K562 (cell line): Measurements from ENCODE around the gene DLL4. TPM values are rescaled to one million over a fixed set of nuclear protein-coding genes. Genes with fewer than 3 reads are reported as not detected.
A peak's percentile ranks its signal among the peaks of the same experiment; 100 is the strongest.
"Not testable (repeated sequence)": the region's sequence is repeated elsewhere in the genome, so short reads cannot be mapped to it uniquely, and the experiment has no call there.

ENCODE experiments used
- ATAC-seq: fragments of 200-7000 bp; cut with Tn5 transposase; 3 replicates; pipeline ENCODE4 v1.9.1; 2020; ENCODE audit warnings: moderate library complexity
- BruUV-seq: library from RNA; stranded (reverse); fragments of 400-500 nt; replicated peaks from 2 replicates; lab custom pipeline; 2021; lab: Mats Ljungman, UMichigan
- CTCF ChIA-PET: fragments of 300-600 bp; formaldehyde crosslinking; extraction: SDS; loops from one replicate; lab custom pipeline; 2021; ENCODE audit warnings: low intra/inter-chr PET ratio; lab: Yijun Ruan, JAX
- POLR2A ChIA-PET: fragments of 300-600, 350-650 bp; sonication (Branson Sonifier 250); formaldehyde crosslinking; extraction: SDS; loops from one replicate; lab custom pipeline; 2021; ENCODE audit warnings: antibody characterized with exemption, inconsistent platforms; lab: Yijun Ruan, JAX
- DNase-seq, 4 experiments: peaks; one replicate each; pipeline versions ENCODE4 v3.0.0 to v3.0.0-alpha.2; 2011 to 2018; ENCODE audit warnings: low spot score in 3 of 4, mixed read lengths in 3 of 4; ENCODE audit errors: extremely low read depth in 1 of 4
- FAIRE-seq: peaks from 2 replicates; lab custom pipeline; 2011; peaks lifted over from hg19 to GRCh38; lab: Jason Lieb, UNC
- H2AFZ ChIP-seq: 2 replicates; pipeline ENCODE4 v1.6.0; 2011; ENCODE audit warnings: low read depth, low read length, control low read depth, inconsistent platforms
- H3K27ac ChIP-seq: fragments of 200-600 bp; 3 replicates; pipeline ENCODE4 v1.8.0; 2011; ENCODE audit warnings: low read depth, mild to moderate bottlenecking, control low read depth, inconsistent platforms, low read length, moderate library complexity, mixed read lengths; ENCODE audit errors: extremely low read depth
- H3K27me3 ChIP-seq, 2 experiments: fragments of 300-600 bp in 1 of 2; 2 replicates in 1 of 2; 3 replicates in 1 of 2; pipeline versions ENCODE4 v1.6.0 to v1.8.0; 2011; ENCODE audit warnings: inconsistent platforms in 2 of 2, low read length in 2 of 2, mild to moderate bottlenecking in 1 of 2, mixed read lengths in 1 of 2, moderate library complexity in 1 of 2; ENCODE audit not compliant: control insufficient read depth in 2 of 2, insufficient read depth in 2 of 2
- H3K36me3 ChIP-seq: fragments of 300-600 bp; 3 replicates; pipeline ENCODE4 v1.8.0; 2011; ENCODE audit warnings: mild to moderate bottlenecking, low read length, inconsistent platforms; ENCODE audit not compliant: control insufficient read depth, insufficient read depth
- H3K4me1 ChIP-seq, 2 experiments: fragments of 200-600 bp in 1 of 2; replicated peaks in 1 of 2; 2 replicates in 1 of 2; 3 replicates in 1 of 2; pipeline versions ENCODE4 v1.5.1 to v1.8.0; 2011; ENCODE audit warnings: inconsistent platforms in 2 of 2, low read length in 2 of 2, mild to moderate bottlenecking in 1 of 2, mixed read lengths in 1 of 2, moderate library complexity in 1 of 2; ENCODE audit not compliant: control insufficient read depth in 2 of 2, insufficient read depth in 2 of 2
- H3K4me2 ChIP-seq: 2 replicates; pipeline ENCODE4 v1.6.1; 2011; ENCODE audit warnings: low read length, control low read depth, inconsistent platforms, mixed read lengths; ENCODE audit not compliant: insufficient read depth
- H3K4me3 ChIP-seq: fragments of 200-600 bp; sonication (generic), shearing (Covaris generic); 2 replicates; pipeline ENCODE4 v1.5.1; 2016; ENCODE audit warnings: control low read depth, inconsistent platforms
- H3K79me2 ChIP-seq: fragments of 200-600 bp; 3 replicates; pipeline ENCODE4 v1.8.0; 2011; ENCODE audit warnings: low read length, inconsistent platforms; ENCODE audit not compliant: control insufficient read depth, insufficient read depth
- H3K9ac ChIP-seq, 2 experiments: 2 replicates each; pipeline versions ENCODE4 v1.6.0 to v1.6.1; 2011; ENCODE audit warnings: low read depth in 2 of 2, low read length in 2 of 2, control low read depth in 1 of 2, inconsistent platforms in 1 of 2, mild to moderate bottlenecking in 1 of 2, mixed read lengths in 1 of 2; ENCODE audit not compliant: insufficient read depth in 1 of 2
- H3K9me1 ChIP-seq: one replicate; pipeline ENCODE4 v1.6.0; 2011; ENCODE audit warnings: inconsistent platforms, mild to moderate bottlenecking, low read length, moderate library complexity; ENCODE audit not compliant: control insufficient read depth, insufficient read depth
- H3K9me3 ChIP-seq: replicated peaks from 2 replicates; pipeline ENCODE4 v1.5.1; 2011; ENCODE audit warnings: low read depth, low read length, inconsistent platforms; ENCODE audit not compliant: control insufficient read depth, insufficient read depth
- H4K20me1 ChIP-seq: replicated peaks from 2 replicates; pipeline ENCODE4 v1.6.1; 2011; ENCODE audit warnings: low read length, inconsistent platforms, mixed read lengths; ENCODE audit not compliant: control insufficient read depth, insufficient read depth
- CBX8 ChIP-seq: fragments of 200-600 bp; sonication (generic); IDR thresholded peaks from 2 replicates; pipeline ENCODE4 v1.6.1; 2012; ENCODE audit warnings: borderline replicate concordance, mixed run types, low read depth, mild to moderate bottlenecking, moderate library complexity, mixed read lengths, low read length, control low read depth, inconsistent platforms; ENCODE audit not compliant: poor library complexity, severe bottlenecking; ENCODE audit errors: extremely low read depth
- RBFOX2 ChIP-seq: fragments of 200-400 bp; formaldehyde crosslinking; IDR thresholded peaks from 2 replicates; pipeline ENCODE4 v1.6.1; 2017; ENCODE audit warnings: low read depth, mild to moderate bottlenecking, low read length, moderate library complexity
- RFX7 ChIP-seq: fragments of 250-450 bp; sonication (Bioruptor Pico); IDR thresholded peaks from 2 replicates; pipeline ENCODE4 v1.5.1; 2021; ENCODE audit warnings: mild to moderate bottlenecking
- SMC3 ChIP-seq: conservative IDR thresholded peaks from 2 replicates; pipeline ENCODE4 v1.6.1; 2011; ENCODE audit warnings: low read depth, low read length, improper control_type of control experiment; ENCODE audit not compliant: insufficient read depth
- ZNF431 ChIP-seq: sonication (generic); formaldehyde crosslinking; IDR thresholded peaks from 2 replicates; pipeline ENCODE4 v1.8.0; 2022; ENCODE audit warnings: mild to moderate bottlenecking, missing genetic modification reagents
- WGBS: fragments of 100-300 bp; shearing (Covaris generic); methylation state at CpG from one replicate; pipeline ENCODE4 v1.1.6; 2016; ENCODE audit warnings: low coverage, mixed read lengths; ENCODE audit not compliant: insufficient coverage; ENCODE audit errors: missing lambda C conversion rate; 5-methylcytosine and 5-hydroxymethylcytosine counted together
- in situ Hi-C: fragments of 300-500 bp; cut with MboI; formaldehyde crosslinking; loops from 4 replicates; pipeline ENCODE4 v1.15.0; 2018; ENCODE audit warnings: inconsistent platforms, mixed read lengths
- intact Hi-C: fragments of 100-400 bp; cut with micrococcal nuclease; formaldehyde crosslinking; loops from 2 replicates; pipeline ENCODE4 v1.14.2; 2022
- polyA plus RNA-seq, 8 experiments: library from polyadenylated mRNA; depleted of rRNA in 4 of 8; stranded (reverse) in 5 of 8; unstranded in 3 of 8; fragments of >200 nt; fragmentation: Nextera tagmentation in 2 of 8; fragmentation: Illumina TruSeq in 1 of 8; extraction: Ambion mirVana in 2 of 8; extraction: Trizol in 1 of 8; gene quantifications; 2 replicates each; pipeline versions ENCODE4 v1.2.1 to v1.2.3, GENCODE V29; 2011 to 2014; ENCODE audit warnings: inconsistent platforms in 1 of 8, missing spikeins in 1 of 8
- total RNA-seq, 7 experiments: library from RNA; depleted of rRNA in 6 of 7; stranded (reverse); fragments of >200 nt in 6 of 7; fragmentation: Illumina TruSeq in 2 of 7; extraction: Trizol in 2 of 7; gene quantifications; 2 replicates each; pipeline versions ENCODE4 v1.2.1 to v1.2.3, GENCODE V29; 2011 to 2021; ENCODE audit warnings: low replicate concordance in 1 of 7

The DLL4 gene
- total and polyA plus RNA-seq, 9 of the 15 experiments (the other 6 are each of a cell fraction or from before 2014, with no cell fraction given), result 0.04 to 1.1 (median 0.41) TPM; not detected in 1

- no peak for TF ChIP-seq RFX7 (CRISPR knock-in tag)
- TF ChIP-seq ZNF431, result no peak
- TF ChIP-seq CBX8, result no peak
- TF ChIP-seq SMC3, result no peak
Observed at GRCh38 chr15:40960925-40961324, 31.8 kb downstream of the DLL4 start (continued).

DNA sequence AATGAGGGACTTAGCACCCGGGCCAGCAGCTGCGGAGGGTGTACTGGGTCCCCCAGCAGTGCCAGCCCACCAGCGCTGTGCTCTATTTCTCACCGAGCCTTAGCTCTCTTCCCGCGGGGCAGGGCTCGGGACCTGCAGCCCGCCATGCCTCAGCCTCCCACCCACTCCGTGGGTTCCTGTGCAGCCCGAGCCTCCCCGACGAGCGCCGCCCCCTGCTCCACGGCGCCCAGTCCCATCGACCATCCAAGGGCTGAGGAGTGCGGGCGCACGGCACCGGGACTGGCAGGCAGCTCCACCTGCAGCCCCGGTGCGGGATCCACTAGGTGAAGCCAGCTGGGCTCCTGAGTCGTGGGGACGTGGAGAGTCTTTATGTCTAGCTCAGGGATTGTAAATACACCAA, 32.6 kb downstream of the DLL4 start:
- H2AFZ ChIP-seq, FAIRE-seq, H3K27ac ChIP-seq, BruUV-seq, DNase-seq, H3K36me3 ChIP-seq, ATAC-seq, CTCF ChIA-PET, intact Hi-C loops, H3K9me3 ChIP-seq, H3K4me3 ChIP-seq, H3K27me3 ChIP-seq, H3K4me2 ChIP-seq, H3K9me1 ChIP-seq, H3K79me2 ChIP-seq, H3K9ac ChIP-seq, in situ Hi-C loops, H4K20me1 ChIP-seq: not testable (repeated sequence)
- WGBS, result 87% methylated on average over 11 of the region's 25 CpGs
- POLR2A ChIA-PET, result interaction anchor here (0.6 to 1.4 kb wide), 3 partner anchors 9 to 185 kb away, joined by 3 read pairs; partner anchors contain the start of gene CHAC1
- H3K4me1 ChIP-seq, result peaks cover 0 to 26% of the 10 kb centered on the region in 2 experiments; a peak in 4 of 5 replicates
- TF ChIP-seq RBFOX2, result 0 out of 2 replicates have a peak, but pooled peaks have one; percentile 1
